Measurements from ENCODE around the gene STAT5A.

- no peak for TF ChIP-seq POLR2AphosphoS5 (IDR thresholded peaks at IDR 0.05; ENCODE audit: low read depth, low read length)
- TF ChIP-seq FOXP2 (optimal IDR thresholded peaks at IDR 0.05; ENCODE audit: borderline replicate concordance, extremely low read depth, extremely low read length, insufficient read depth), result no peak
These were observed 20.8 kb downstream of the STAT5A start for GRCh38 chr17:42309142-42309541.

All from PFSK-1 (cell line).